ENCODE results near the gene PRKCE.

- TF ChIP-seq CTCF (IDR thresholded peaks at IDR 0.05) (no peak), POLR2A (IDR thresholded peaks at IDR 0.05) (no peak)
Measured at GRCh38 chr2:45754131-45755010, 102.9 kb downstream of the PRKCE start.
